NCI-H345 treated with DMSO at 0.1 percent for 48 hours (cell line): ENCODE data around the gene FAXDC2.

Source experiments
- DNase-seq: peaks from one replicate; lab custom pipeline; 2025; ENCODE audit not compliant: unreplicated experiment; lab: John Stamatoyannopoulos, UW

Gene FAXDC2, protein sequence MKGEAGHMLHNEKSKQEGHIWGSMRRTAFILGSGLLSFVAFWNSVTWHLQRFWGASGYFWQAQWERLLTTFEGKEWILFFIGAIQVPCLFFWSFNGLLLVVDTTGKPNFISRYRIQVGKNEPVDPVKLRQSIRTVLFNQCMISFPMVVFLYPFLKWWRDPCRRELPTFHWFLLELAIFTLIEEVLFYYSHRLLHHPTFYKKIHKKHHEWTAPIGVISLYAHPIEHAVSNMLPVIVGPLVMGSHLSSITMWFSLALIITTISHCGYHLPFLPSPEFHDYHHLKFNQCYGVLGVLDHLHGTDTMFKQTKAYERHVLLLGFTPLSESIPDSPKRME

DNA sequence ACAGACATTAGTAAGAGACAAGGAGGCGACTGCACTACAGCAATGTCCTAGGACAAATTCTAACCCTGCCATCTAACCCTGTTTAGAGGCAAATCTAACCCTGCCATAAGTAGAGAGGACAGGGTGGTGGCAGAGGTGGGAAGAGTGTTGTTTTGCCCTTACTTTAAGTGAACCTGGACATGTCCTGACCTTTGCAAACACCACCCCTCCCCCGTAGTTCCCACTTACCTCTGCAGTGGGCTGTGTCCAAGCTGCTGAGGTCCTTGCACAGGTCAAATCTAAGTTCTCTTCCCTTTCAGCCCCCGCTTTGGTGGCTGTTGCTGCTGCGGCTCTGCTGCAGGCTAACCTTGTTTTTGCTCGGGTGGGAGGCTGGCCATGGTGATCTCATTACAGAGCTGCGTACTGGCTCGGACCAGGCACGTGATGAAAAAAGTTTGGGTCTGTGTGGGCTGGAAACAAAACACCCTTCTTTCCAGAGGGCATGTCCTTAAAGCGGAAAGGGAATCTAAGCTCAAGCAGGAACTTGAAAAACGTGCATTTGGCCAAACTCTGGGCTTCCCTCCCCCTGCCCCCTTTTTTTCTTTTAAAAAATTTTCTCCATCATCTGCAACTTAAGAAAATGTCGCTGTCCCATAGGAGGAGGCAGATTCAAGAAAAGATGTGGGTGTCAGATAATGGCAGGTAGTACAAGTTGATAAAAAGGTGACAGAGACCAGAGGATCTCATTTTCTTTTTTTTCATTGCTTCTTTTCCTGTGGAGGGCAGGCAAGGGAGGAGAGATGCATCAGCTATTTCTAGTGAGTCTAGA, at the start of gene FAXDC2:
Gene FAXDC2, minus strand, starts transcription at position 349 of the 808 bp plus-strand sequence. CDS start 12,425 bp downstream, outside the sequence.
- no peak for DNase-seq

DNA sequence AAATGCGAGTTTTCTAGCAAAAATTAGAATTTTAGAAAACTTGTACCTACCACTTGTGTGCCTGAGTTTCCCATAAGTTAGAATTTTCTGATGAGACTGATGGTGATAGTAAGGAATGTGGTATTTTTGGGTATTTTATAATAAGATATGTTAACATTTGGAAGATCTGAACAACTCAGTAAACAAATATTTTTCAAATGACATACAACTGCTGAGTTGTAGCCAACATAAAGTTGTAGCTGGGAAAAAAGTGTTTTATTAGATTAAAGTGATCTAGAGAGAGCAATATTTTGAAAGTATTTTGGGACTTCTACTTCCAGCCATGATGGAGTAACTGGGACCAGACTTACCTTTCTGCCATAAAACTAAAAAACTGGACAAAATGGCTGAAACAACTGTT, 49.7 kb upstream of the FAXDC2 start:
- no peak for DNase-seq

DNA sequence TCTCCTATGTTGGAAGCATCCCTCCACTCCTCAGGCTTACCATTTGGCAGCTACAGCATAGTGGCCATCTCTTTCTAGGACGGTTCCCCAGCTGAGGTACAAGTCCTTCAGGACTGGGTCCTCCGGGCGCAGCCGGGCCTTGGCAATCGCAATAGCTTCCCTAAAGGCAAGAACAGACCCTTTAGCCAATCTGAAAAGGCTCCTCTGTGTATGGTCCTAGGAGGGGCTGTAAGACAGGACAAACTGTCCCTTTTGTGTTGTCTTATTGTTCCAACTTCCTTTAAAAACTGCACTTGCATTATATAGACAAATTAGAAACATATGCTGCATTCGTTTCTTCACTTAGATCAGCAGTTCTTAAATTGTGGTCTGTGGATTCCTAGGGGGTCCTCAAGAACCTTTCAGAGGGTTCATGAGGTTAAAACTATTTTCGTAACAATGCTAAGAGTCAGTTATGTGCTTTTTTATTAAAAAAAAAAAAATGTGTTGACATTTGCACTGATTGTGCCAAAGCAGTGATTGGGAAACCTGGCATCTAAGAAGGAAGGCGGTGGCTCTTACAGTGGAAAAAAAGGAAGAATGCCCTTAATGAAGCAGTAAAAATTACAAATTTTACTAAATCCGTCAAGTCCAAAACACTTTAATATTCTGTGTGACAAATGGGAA, 48.9 kb upstream of the FAXDC2 start:
- DNase-seq, result no peak

DNA sequence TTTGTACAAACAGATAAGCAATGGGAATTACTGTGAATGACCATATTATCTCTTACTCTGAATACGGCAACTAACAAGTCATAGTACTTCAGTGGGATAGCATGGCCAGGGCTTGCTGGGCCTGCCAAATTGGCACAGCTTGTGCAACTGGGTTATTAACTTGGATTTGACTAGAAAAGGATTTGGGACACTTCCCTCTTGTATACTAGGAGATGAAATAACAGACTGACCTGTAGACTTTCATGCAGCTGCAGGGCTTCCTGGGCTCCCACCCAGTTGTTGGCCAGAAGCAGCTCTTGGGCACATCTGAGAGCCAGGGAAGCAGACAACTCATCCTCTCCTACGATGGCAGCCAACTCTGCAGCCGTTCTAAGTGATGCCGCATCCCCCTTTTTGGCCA, 47.8 kb upstream of the FAXDC2 start:
- DNase-seq, result no peak

DNA sequence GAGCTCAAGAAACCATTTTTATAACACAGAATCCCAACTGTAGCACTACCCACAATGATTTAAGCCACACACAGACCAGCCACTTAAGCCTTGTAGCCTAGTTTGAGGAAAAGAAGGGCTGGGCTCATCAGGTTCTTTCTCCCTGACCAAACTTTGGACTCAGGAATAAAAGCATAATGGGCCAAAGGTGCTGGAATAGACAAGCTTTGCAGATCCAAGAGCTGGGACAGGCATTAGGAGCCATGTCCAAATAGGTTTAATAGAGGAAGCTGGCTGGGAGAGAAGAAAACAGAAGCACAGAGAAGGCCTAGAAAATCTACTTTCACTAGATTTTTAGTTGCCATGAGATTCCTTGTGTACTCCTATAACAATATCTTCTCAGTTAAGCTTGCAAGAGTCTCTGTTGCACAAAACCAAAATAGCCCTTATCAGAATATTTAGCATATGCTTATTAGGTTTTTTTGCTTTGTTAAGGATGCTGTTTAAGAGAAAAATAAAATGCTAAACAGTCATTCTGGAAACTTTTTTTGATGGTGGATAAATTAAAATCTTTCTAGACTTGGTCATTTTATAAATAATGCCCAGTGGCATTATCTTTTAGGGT, 46.3 kb upstream of the FAXDC2 start:
- DNase-seq, result no peak

DNA sequence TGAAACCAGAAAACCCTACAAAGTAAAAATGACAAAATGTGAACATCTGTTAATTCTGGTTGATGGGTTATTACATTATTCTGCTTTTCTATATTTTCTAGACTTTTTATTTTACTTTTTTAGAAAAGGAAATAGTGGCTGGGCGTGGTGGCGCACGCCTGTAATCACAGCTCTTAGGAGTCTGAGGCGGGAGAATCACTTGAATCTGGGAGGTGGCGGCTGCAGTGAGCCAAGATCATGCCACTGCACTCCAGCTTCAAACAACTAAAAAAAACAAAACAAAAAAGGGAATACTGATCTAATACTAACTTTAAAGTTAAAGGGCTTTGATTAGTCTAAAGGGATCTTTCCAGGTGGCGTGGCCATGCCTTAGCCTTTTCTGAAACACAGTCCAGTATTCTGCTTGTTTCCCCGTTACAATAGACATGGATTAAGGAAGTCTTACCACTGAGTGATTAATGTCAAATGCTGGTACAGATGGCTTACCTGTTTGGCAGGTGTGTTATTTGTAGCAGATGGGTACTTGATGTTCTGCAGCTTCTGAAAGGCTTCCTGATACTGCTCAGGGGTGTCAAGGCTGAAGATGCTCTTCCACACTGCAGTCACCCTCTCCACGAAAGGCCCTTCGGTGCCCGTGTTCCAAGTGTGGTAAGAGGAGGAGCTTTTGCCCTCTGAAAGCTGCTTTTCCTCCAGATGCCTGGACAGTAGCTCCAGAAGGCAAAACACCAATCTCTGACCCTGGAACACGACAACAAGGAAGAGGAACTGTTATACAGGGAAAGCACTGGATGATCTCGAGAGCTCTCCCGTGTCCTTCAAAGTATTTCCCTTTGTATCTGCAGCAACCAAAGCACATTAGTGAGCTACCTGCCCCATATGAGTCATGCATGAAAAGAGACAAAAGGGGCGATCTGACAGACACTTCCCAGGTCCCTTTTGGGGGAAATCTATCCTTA, 45.5 kb upstream of the FAXDC2 start:
- no peak for DNase-seq

DNA sequence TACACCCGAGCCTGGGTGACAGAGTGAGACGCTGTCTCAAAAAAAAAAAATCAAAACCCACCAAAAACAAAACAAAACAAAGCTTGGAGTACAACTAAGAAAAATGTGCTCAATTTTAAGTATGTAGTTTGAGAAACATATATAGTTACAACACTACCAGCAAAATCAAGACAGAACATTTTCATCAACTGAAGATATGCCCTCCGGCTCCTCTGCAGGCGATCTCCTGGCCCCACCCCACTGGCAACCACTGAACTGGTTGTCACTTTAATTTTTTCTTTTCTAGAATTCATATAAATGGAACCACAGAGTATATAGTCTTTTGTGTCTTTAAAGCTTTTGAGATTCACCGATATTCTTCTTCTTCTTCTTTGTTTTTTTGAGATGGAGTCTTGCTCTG, 43.0 kb upstream of the FAXDC2 start:
- no peak for DNase-seq

DNA sequence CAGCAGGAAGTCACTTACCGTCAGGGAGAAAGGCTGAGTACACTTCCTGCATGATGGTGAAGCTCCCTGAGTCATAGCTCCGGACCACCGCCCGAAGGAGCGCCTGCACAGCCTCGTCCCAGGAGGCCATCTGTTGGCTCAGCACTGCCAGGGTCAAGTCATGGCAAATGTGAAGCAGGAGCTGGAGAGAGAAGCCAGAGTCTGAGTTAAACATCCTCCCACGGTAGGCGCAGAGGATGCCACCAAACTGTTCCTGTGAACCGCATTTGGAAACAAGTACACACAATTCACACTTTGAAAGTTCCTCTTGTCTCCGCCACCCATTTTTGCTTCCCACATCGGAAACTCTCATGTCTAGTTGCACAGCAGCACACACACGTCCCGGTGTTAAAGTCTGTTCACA, 42.0 kb upstream of the FAXDC2 start:
- no peak for DNase-seq

DNA sequence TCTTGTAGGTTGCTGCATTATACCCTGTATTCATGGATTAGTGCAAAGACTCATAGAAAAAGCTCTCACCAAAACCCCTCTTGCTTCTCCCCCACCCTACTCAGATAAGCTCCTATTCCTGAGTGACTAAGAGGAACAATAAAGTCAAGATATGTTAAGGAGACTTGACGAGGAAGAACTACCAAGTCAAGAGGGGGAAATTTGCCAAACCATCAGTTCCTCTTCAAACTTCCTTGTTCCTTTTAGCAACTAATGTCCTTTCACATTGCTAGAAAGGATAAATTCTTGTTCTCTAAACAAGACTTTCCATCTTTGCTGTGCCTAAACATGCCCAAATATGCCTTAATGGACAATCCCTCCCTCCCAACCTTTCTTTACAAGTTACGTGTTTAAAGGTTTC, 35.0 kb upstream of the FAXDC2 start:
- DNase-seq, result no peak

DNA sequence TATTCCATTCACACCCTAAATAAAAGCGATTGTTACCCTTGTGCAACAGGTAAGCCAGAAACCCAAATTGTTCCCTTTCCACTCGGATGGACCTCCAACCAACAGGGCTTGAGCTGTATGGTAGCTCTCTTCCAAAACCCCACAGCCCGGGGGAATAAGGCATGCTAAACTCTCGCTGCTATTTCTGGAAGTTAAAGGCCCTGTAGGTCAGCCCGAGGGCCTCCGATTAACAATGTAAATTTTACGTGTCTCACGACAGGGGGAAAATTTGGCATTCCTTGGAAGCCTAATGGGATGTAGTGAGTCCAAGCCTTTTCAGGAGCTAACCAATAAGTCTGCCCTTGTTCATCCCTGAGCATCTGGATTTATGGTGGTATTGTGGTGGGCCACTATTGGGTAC, 34.0 kb upstream of the FAXDC2 start:
- DNase-seq, result no peak

DNA sequence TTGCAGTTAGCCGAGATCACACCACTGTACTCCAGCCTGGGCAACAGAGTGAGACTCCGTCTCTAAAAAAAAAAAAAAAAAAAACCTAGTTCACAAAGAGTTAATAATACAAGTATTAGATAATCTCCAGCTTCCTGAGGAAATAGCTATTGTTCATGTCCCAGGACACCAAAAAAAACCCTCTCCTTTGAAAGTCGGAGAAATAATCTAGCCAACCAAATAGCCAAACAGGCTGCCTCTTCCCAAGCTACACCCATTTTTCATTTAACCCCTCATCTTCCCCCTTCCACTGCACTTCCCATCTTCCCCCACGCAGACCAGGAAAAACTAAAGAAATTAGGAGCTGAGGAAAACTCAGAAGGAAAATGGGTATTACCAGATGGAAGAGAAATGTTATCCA, 31.6 kb upstream of the FAXDC2 start:
- no peak for DNase-seq

DNA sequence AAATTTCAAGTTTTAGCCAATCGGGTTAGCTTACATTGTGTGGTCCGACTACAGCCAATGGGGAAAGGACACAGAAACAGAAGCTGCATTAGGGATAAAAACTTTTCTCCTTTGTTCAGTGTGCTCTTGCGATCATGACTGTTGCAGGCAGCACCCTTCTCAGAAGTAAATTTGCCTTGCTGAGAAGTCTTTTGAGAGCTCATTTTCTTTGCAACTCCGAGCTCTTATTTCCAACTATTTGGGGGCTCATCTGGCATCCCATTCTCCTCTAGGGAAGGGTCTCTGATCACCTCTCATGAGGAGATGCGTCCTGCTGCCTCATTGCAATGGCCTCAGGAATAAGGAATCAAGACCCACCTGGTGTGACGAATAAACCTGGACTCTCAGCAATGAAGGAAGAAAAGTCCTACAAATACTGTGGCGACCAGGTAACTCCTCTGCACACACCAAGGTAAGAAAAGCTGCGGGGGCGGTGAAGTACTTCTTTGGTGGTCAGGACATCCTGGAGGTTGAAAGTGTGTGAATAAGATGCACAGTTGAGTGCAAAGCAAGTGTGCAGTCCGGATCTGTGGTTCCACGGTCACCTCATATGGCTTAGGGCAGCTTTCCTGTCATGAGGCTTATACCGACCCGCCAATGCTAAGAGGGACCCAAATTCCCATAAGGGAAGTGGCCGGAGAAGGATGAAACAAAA, 28.4 kb upstream of the FAXDC2 start:
- DNase-seq, result no peak

DNA sequence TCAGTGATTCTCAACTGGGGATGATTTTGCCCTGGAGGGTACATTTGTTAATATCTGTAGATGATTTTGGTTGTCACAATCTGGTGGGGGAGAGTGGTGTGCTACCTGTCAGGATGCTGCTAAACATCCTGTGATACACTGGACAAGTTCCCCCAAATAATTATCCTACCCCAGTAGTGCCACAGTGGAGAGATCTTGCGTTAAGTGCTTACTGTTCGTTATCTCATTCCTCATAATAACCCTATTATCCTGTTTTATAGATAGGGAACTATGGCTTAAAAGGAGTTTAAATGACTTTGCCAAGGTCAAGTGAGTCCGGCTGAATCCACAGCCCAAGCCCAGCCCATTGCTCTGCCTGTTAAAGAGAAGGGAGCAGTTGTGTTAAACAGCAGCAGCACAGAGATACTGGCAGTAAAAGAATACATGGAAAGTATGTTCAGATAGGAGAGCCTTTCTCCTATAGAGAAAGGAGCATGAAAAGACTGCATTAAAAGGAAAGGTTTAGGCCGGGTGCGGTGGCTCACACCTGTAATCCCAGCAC, 23.5 kb upstream of the FAXDC2 start:
- DNase-seq, result no peak

DNA sequence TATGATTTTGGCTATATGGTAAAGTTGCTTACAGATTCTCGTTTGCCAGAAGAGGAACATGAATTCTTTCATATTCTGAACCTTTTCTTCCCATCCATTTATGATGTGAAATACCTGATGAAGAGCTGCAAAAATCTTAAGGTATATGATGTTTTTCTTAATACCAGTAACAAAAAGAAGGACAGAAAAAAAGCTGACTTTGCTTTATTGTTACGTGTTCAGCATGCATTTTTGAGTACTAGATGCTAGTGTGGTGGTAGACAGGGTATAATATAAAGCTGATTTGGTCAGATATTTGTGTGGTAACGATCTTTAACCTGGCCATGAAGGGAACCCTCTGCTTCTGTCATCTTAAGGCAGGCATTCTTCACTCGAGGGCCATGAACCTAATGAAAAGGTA, 21.3 kb upstream of the FAXDC2 start:
- no peak for DNase-seq

DNA sequence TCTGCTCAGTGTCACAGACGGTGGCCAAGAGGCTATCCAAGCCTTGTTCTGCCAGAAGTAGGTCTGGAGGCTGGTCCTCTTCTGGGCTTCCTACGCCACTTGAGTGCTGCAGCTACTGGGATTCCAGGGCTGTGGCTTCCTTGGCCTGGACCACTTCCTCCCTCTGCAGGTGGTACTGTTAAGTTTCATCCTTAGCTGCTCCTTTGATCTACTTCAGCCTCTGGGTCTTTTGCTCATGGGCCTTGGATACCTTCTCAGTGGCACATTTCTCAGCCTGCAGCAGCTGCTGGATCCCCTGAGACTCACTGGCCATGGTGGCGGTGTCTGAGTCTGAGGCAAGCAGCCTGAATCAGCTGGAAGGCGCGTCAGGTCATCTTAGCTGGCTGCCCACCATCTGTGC, 18.3 kb upstream of the FAXDC2 start:
- no peak for DNase-seq

DNA sequence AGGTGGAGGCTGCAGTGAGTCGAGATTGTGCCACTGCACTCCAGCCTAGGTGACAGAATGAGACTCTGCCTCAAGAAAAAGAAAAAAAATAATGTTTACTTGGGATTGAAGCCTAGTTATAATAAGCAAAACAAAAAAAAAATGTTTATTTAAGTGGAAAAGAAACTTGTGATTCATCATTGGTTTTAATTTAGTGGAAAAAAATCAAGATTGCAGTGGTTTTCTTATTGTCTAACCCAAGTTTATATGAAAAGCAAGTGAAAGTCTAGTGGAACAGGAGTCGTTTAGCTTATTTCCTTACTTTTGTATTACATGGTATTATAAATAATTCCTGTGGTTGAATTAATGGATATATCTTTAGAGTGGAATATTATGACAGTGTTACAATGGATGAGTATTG, 16.4 kb upstream of the FAXDC2 start:
- DNase-seq, result no peak

DNA sequence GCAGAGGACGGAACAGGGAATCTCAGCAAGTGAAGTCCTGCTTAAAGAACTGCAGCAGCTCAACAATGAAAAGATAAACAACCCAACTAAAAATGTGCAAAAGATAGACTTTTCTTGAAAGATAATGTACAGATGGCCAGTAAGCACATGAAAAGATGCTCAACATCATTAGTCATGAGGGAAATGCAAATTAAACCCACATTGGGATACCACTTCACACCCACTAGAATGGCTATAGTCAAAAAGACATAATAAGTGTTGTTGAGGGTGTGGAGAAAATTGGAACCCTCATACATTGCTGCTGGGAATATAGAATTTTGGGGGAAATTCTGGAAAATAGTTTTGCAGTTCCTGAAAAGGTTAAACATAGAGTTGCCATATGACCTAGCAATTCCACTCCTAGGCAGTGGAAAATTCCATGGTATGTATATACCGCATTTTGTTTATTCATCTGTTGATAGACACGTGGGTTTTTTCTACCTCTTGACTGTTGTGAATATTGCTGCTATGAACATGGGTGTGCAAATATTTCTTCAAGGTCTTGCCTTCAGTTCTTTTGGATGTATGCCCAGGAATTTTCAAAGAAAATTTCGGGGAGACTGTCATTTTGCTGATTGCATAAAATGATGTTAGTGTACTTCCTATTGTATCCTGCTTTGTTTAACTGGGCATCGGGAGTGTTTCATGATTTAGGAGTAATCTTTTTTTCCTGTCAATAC, 15.2 kb upstream of the FAXDC2 start:
- DNase-seq, result no peak

DNA sequence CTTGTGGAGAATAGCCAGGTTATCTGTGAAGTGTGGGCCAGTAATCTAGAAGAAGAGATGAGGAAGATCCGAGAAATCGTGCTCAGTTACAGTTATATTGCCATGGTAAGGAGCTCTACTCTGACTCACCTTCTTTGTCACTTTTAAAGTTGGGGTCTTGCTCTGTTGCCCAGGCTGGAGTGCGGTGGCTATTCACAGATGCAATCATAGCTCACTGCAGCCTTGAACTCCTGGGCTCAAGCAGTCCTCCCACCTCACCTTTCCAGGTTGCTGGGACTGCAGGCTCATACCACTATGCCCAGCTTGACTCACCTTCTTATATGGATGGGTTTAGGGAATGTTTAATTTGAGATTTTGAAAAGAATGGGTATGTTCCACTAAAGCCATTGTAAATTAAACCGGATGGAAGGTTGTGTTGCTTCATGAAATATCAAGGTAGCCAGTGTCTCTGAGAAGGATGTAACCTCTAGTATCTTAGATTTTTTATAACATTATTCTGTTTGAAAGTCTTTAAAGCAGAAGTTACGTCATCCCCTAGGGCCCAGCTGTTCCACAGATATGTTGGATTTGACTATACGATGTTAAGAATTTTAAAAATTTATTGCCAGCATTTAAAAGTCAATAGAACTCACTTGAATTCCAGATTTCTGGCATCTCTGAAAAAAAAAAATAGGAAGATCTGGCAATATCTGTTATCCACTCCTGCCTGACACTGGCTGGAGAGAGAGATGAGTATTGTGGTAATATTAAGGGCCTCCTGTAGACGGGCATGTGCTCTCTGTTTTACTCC, 13.1 kb upstream of the FAXDC2 start:
- DNase-seq, result no peak
